H1 (cell line): ENCODE data around the gene PPP4R4. TPM values are rescaled to one million over a fixed set of nuclear protein-coding genes. Genes with fewer than 3 reads are reported as not detected.

ENCODE experiments used
- CTCF ChIA-PET: fragments of 300-600 bp; sonication (Branson Sonifier 250); formaldehyde crosslinking; loops from one replicate; lab custom pipeline; 2021; ENCODE audit not compliant: partially characterized antibody; lab: Charles Lee
- POLR2A ChIA-PET: fragments of 300-600 bp; sonication (Branson Sonifier 250); formaldehyde crosslinking; loops from one replicate; lab custom pipeline; 2021; ENCODE audit warnings: inconsistent platforms; ENCODE audit not compliant: partially characterized antibody; lab: Charles Lee
- DNase-seq, 2 experiments: peaks; one replicate each; pipeline versions ENCODE4 v3.0.0 to v3.0.0-alpha.2; 2010 to 2022; ENCODE audit warnings: low spot score in 2 of 2, low read depth in 1 of 2, mixed read lengths in 1 of 2
- FAIRE-seq: peaks from 2 replicates; lab custom pipeline; 2011; peaks lifted over from hg19 to GRCh38; lab: Jason Lieb, UNC
- H2AFZ ChIP-seq: 2 replicates; pipeline ENCODE4 v1.8.1; 2012; ENCODE audit warnings: low read length, inconsistent platforms
- H2AK5ac ChIP-seq: 2 replicates; pipeline ENCODE4 v1.6.1; 2013; ENCODE audit warnings: low read depth, low read length
- H2BK120ac ChIP-seq: replicated peaks from 2 replicates; pipeline ENCODE3; 2013; ENCODE audit warnings: low read depth, low read length, inconsistent platforms
- H2BK12ac ChIP-seq: 2 replicates; pipeline ENCODE4 v1.6.1; 2013; ENCODE audit warnings: low read depth, low read length
- H2BK15ac ChIP-seq: 2 replicates; pipeline ENCODE4 v1.6.1; 2013; ENCODE audit warnings: low read length
- H2BK20ac ChIP-seq: 2 replicates; pipeline ENCODE4 v1.6.1; 2013; ENCODE audit warnings: low read length
- H2BK5ac ChIP-seq: 2 replicates; pipeline ENCODE4 v1.6.1; 2013; ENCODE audit warnings: low read depth, low read length
- H3K14ac ChIP-seq: 2 replicates; pipeline ENCODE4 v1.6.1; 2013; ENCODE audit warnings: inconsistent platforms; ENCODE audit not compliant: insufficient read length
- H3K18ac ChIP-seq: 2 replicates; pipeline ENCODE4 v1.6.1; 2013; ENCODE audit warnings: low read length; ENCODE audit errors: extremely low read depth
- H3K23ac ChIP-seq: 2 replicates; pipeline ENCODE4 v1.6.1; 2013; ENCODE audit warnings: inconsistent platforms; ENCODE audit not compliant: insufficient read length
- H3K23me2 ChIP-seq: 2 replicates; pipeline ENCODE4 v1.6.1; 2013; ENCODE audit warnings: low read depth, low read length
- H3K27ac ChIP-seq: 2 replicates; pipeline ENCODE4 v1.6.1; 2011; ENCODE audit warnings: low read depth, low read length, inconsistent platforms
- H3K27me3 ChIP-seq, 4 experiments: replicated peaks in 1 of 4; 1 replicate in 1 of 4; 2 replicates in 3 of 4; pipeline versions ENCODE4 v1.6.1 to v1.8.1; 2011 to 2013; ENCODE audit warnings: low read length in 3 of 4, mild to moderate bottlenecking in 3 of 4, inconsistent platforms in 2 of 4, mixed read lengths in 2 of 4, moderate library complexity in 1 of 4; ENCODE audit not compliant: control insufficient read depth in 3 of 4, insufficient read depth in 3 of 4; ENCODE audit errors: extremely low read depth in 1 of 4
- H3K36me3 ChIP-seq, 4 experiments: 2 replicates each; pipeline versions ENCODE4 v1.6.1 to v1.8.1; 2011 to 2013; ENCODE audit warnings: mild to moderate bottlenecking in 4 of 4, low read length in 3 of 4, moderate library complexity in 2 of 4, control low read depth in 1 of 4, inconsistent platforms in 1 of 4; ENCODE audit not compliant: insufficient read depth in 4 of 4, control insufficient read depth in 2 of 4
- H3K4ac ChIP-seq: replicated peaks from 2 replicates; pipeline ENCODE3; 2013; ENCODE audit warnings: low read length, low read depth, mixed read lengths, inconsistent platforms; ENCODE audit not compliant: insufficient read length
- H3K4me1 ChIP-seq, 4 experiments: replicated peaks in 1 of 4; 1 replicate in 1 of 4; 2 replicates in 3 of 4; pipeline versions ENCODE4 v1.6.1 to v1.8.1; 2011 to 2013; ENCODE audit warnings: low read length in 3 of 4, inconsistent platforms in 2 of 4, mixed read lengths in 1 of 4; ENCODE audit not compliant: insufficient read depth in 4 of 4, control insufficient read depth in 3 of 4
- H3K4me2 ChIP-seq, 2 experiments: 2 replicates each; pipeline versions ENCODE4 v1.6.1 to v1.8.1; 2011 to 2013; ENCODE audit warnings: low read depth in 2 of 2, low read length in 2 of 2, control low read depth in 1 of 2, inconsistent platforms in 1 of 2, mild to moderate bottlenecking in 1 of 2; ENCODE audit not compliant: insufficient read depth in 1 of 2
- H3K4me3 ChIP-seq, 4 experiments: fragments of 200-600, 300-600 bp in 1 of 4; sonication (generic), shearing (Covaris generic), sonication (Bioruptor Twin) in 1 of 4; 2 replicates each; pipeline versions ENCODE4 v1.5.1 to v1.8.1; 2011 to 2016; ENCODE audit warnings: low read length in 4 of 4, low read depth in 3 of 4, control low read depth in 2 of 4, inconsistent platforms in 2 of 4, mild to moderate bottlenecking in 2 of 4, mixed read lengths in 1 of 4, moderate library complexity in 1 of 4; ENCODE audit not compliant: insufficient read depth in 2 of 4; ENCODE audit errors: extremely low read depth in 1 of 4
- H3K56ac ChIP-seq: replicated peaks from 2 replicates; pipeline ENCODE3; 2013; ENCODE audit warnings: low read depth, mild to moderate bottlenecking, mixed read lengths, low read length, inconsistent platforms; ENCODE audit not compliant: insufficient read length
- H3K79me1 ChIP-seq: 2 replicates; pipeline ENCODE4 v1.6.1; 2013; ENCODE audit warnings: low read depth, low read length, control low read depth
- H3K79me2 ChIP-seq, 2 experiments: 2 replicates each; pipeline versions ENCODE4 v1.6.1 to v1.8.1; 2012 to 2013; ENCODE audit warnings: low read length in 2 of 2, mild to moderate bottlenecking in 2 of 2, inconsistent platforms in 1 of 2; ENCODE audit not compliant: insufficient read depth in 2 of 2, control insufficient read depth in 1 of 2
- H3K9ac ChIP-seq, 4 experiments: replicated peaks in 1 of 4; 1 replicate in 1 of 4; 2 replicates in 3 of 4; pipeline versions ENCODE4 v1.6.1 to v1.8.1; 2011 to 2013; ENCODE audit warnings: low read depth in 3 of 4, low read length in 3 of 4, control low read depth in 2 of 4, mild to moderate bottlenecking in 2 of 4, moderate library complexity in 2 of 4, inconsistent platforms in 1 of 4; ENCODE audit errors: extremely low read depth in 1 of 4
- H3K9me3 ChIP-seq, 2 experiments: 2 replicates each; pipeline versions ENCODE4 v1.6.1 to v1.8.1; 2012 to 2013; ENCODE audit warnings: mild to moderate bottlenecking in 2 of 2, moderate library complexity in 2 of 2, control low read depth in 1 of 2, inconsistent platforms in 1 of 2, low read depth in 1 of 2, low read length in 1 of 2, mixed read lengths in 1 of 2; ENCODE audit not compliant: insufficient read depth in 2 of 2
- H4K20me1 ChIP-seq, 2 experiments: replicated peaks in 1 of 2; 2 replicates each; pipeline versions ENCODE3 to v1.8.1; 2011 to 2013; ENCODE audit warnings: inconsistent platforms in 2 of 2, low read length in 2 of 2, mild to moderate bottlenecking in 1 of 2; ENCODE audit not compliant: insufficient read depth in 2 of 2, control insufficient read depth in 1 of 2
- H4K5ac ChIP-seq: 2 replicates; pipeline ENCODE4 v1.6.1; 2013; ENCODE audit warnings: low read length, low read depth, mixed read lengths, inconsistent platforms; ENCODE audit not compliant: insufficient read length
- H4K8ac ChIP-seq: 2 replicates; pipeline ENCODE4 v1.8.0; 2013; ENCODE audit warnings: mild to moderate bottlenecking, moderate library complexity, low read length, inconsistent platforms; ENCODE audit not compliant: insufficient read depth; ENCODE audit errors: extremely low read depth
- H4K91ac ChIP-seq: replicated peaks from 2 replicates; pipeline ENCODE3; 2013; ENCODE audit warnings: low read length, mixed read lengths, inconsistent platforms; ENCODE audit not compliant: insufficient read length
- CBX5 ChIP-seq: fragments of 300-800, 300-1000 bp; sonication (generic); IDR thresholded peaks from 2 replicates; pipeline ENCODE4 v1.7.1; 2016; ENCODE audit warnings: antibody characterized with exemption, low read length, low read depth
- E2F6 ChIP-seq: IDR thresholded peaks from 2 replicates; pipeline ENCODE4 v1.6.1; 2012; ENCODE audit warnings: inconsistent platforms
- EP300 ChIP-seq, 2 experiments: IDR thresholded peaks; 1 replicate in 1 of 2; 2 replicates in 1 of 2; pipeline ENCODE4 v1.6.1; 2011 to 2012; ENCODE audit warnings: low read depth in 2 of 2, low read length in 2 of 2, mild to moderate bottlenecking in 2 of 2, borderline replicate concordance in 1 of 2, inconsistent platforms in 1 of 2, moderate library complexity in 1 of 2
- HDAC6 ChIP-seq: IDR thresholded peaks from one replicate; pipeline ENCODE4 v1.7.1; 2012; ENCODE audit warnings: low read depth, mild to moderate bottlenecking, inconsistent platforms, low read length, moderate library complexity
- MAFK ChIP-seq: IDR thresholded peaks from 2 replicates; pipeline ENCODE4 v1.6.1; 2012; ENCODE audit warnings: low read depth, mild to moderate bottlenecking, improper control_type of control experiment, low read length
- NRF1 ChIP-seq: IDR thresholded peaks from 2 replicates; pipeline ENCODE4 v1.6.1; 2011; ENCODE audit warnings: mild to moderate bottlenecking, low read depth, low read length, improper control_type of control experiment
- RBBP5 ChIP-seq: IDR thresholded peaks from 2 replicates; pipeline ENCODE4 v1.7.1; 2012; ENCODE audit warnings: low read depth, mild to moderate bottlenecking, inconsistent platforms, low read length, moderate library complexity, borderline replicate concordance
- RXRA ChIP-seq: IDR thresholded peaks from 2 replicates; pipeline ENCODE4 v1.6.1; 2011; ENCODE audit warnings: low read depth, mild to moderate bottlenecking, low read length, moderate library complexity; ENCODE audit not compliant: insufficient read depth
- SIRT6 ChIP-seq: IDR thresholded peaks from one replicate; pipeline ENCODE4 v1.7.1; 2012; ENCODE audit warnings: low read length, inconsistent platforms
- SRF ChIP-seq: IDR thresholded peaks from 2 replicates; pipeline ENCODE4 v1.6.1; 2011; ENCODE audit warnings: mild to moderate bottlenecking, low read depth, low read length, moderate library complexity
- SUZ12 ChIP-seq: fragments of 200-600 bp; sonication (generic); IDR thresholded peaks from 2 replicates; pipeline ENCODE4 v1.6.1; 2012; ENCODE audit warnings: mild to moderate bottlenecking, inconsistent platforms, low read length, moderate library complexity, mixed read lengths
- TAF1 ChIP-seq: IDR thresholded peaks from 2 replicates; pipeline ENCODE4 v1.6.1; 2011; ENCODE audit warnings: mild to moderate bottlenecking, low read depth, low read length
- WGBS, 2 experiments: shearing (Covaris generic) in 1 of 2; methylation state at CpG; one replicate each; pipeline versions ENCODE4 v1.1.6 to v1.1.7; 2013 to 2015; ENCODE audit warnings: low lambda C conversion rate in 2 of 2, mixed read lengths in 2 of 2, inconsistent platforms in 1 of 2, low coverage in 1 of 2, missing lambda C conversion rate in 1 of 2; ENCODE audit not compliant: insufficient replicate concordance in 2 of 2, insufficient coverage in 1 of 2, insufficient read length in 1 of 2; ENCODE audit errors: extremely low coverage in 1 of 2, missing lambda C conversion rate in 1 of 2; 5-methylcytosine and 5-hydroxymethylcytosine counted together
- polyA plus RNA-seq, 7 experiments: library from polyadenylated mRNA; depleted of rRNA in 3 of 7; stranded (reverse) in 5 of 7; unstranded in 2 of 7; fragments of >200 nt in 5 of 7; fragments of 200-250 nt in 2 of 7; gene quantifications; 1 replicate in 5 of 7; 2 replicates in 1 of 7; 4 replicates in 1 of 7; pipeline versions ENCODE4 v1.2.1 to v1.2.3, GENCODE V29; 2011 to 2013; ENCODE audit warnings: missing spikeins in 2 of 7, mixed read lengths in 2 of 7
- total RNA-seq: library from RNA; stranded (reverse); fragmentation: NEBNext Ultra II Directional; extraction: Animal tissue kit (Norgen Biotek cat#: 25700); gene quantifications from 2 replicates; pipeline ENCODE4 v1.2.1, GENCODE V29; 2021

PPP4R4 gene
- total and polyA plus RNA-seq, 2 of the 8 experiments (the other 6 are each of a cell fraction or from before 2014, with no cell fraction given): 3.3 to 9.6 TPM

- H3K14ac ChIP-seq: no peak overlapping the region
Measured at GRCh38 chr14:94172545-94172944, 1.6 kb upstream of the PPP4R4 start.

More at GRCh38 chr14:94172545-94172944, 1.6 kb upstream of the PPP4R4 start:
- no peak for DNase-seq
- H2AFZ ChIP-seq: no peak overlapping the region
- H2BK15ac ChIP-seq: no peak overlapping the region
- TF ChIP-seq SRF (no peak), SIRT6 (no peak), RXRA (no peak), RBBP5 (no peak), EP300 (IDR thresholded peaks at IDR 0.05; ENCODE audit: borderline replicate concordance in 1 of 2, low read depth in 2 of 2, low read length in 2 of 2) (no peak), TAF1 (no peak), CBX5 (no peak), SUZ12 (no peak), E2F6 (no peak), HDAC6 (no peak), MAFK (no peak), NRF1 (no peak)
- H4K91ac ChIP-seq: no peak overlapping the region
- H3K23me2 ChIP-seq: peaks cover 9% of the 10 kb centered on the region; the same call in 1 of the 2 replicates
- no peak overlapping the region for H3K18ac ChIP-seq
- 88% methylated on average over 5 of the region's 5 CpGs; no CpG with 5 or more reads in 1 of the 2 experiments for WGBS, 2 experiments
- H4K20me1 ChIP-seq: no peaks in the 10 kb centered on the region
- CTCF ChIA-PET: no interaction called here
- H3K4me3 ChIP-seq: no peak overlapping the region
- H3K9me3 ChIP-seq: no peaks in the 10 kb centered on the region
- H3K27ac ChIP-seq: no peak overlapping the region
- H3K79me1 ChIP-seq: no peaks in the 10 kb centered on the region
- H3K27me3 ChIP-seq: peaks cover 0 to 4% (median 0%) of the 10 kb centered on the region in 4 experiments; a peak in 2 of 7 replicates
- H3K36me3 ChIP-seq: no peaks in the 10 kb centered on the region; a peak in 1 of 8 replicates
- no peak overlapping the region for H2BK20ac ChIP-seq
- no peak overlapping the region for H2BK12ac ChIP-seq
- no peak for FAIRE-seq
- H4K8ac ChIP-seq: no peak overlapping the region
- no peak overlapping the region for H3K4ac ChIP-seq
- POLR2A ChIA-PET: no interaction called here
- peak overlapping the region; percentile 77 to 97; a peak in 3 of 4 replicates for H3K4me2 ChIP-seq
- peaks cover 0 to 6% (median 0%) of the 10 kb centered on the region in 4 experiments; a peak in 2 of 7 replicates for H3K4me1 ChIP-seq
- H2BK120ac ChIP-seq: no peak overlapping the region
- no peak overlapping the region for H3K23ac ChIP-seq
- H3K56ac ChIP-seq: no peak overlapping the region
- H2AK5ac ChIP-seq: no peak overlapping the region
- no peak overlapping the region for H4K5ac ChIP-seq
- H2BK5ac ChIP-seq: no peak overlapping the region
- H3K9ac ChIP-seq: no peak overlapping the region
- peaks cover 0 to 8% of the 10 kb centered on the region in 2 experiments; a peak in 1 of 4 replicates for H3K79me2 ChIP-seq
